Measurements from ENCODE around the gene TMCC1. TPM values are rescaled to one million over a fixed set of nuclear protein-coding genes. Genes with fewer than 3 reads are reported as not detected.

The TMCC1 gene
- total and polyA plus RNA-seq, 7 donors: 12.4 to 55.0 (median 38.1) TPM

GRCh38 chr3:129829640-129830039 is 63.9 kb downstream of the TMCC1 start:
- no peak overlapping the region for H3K4me3 ChIP-seq
- TF ChIP-seq, protein P1, sequence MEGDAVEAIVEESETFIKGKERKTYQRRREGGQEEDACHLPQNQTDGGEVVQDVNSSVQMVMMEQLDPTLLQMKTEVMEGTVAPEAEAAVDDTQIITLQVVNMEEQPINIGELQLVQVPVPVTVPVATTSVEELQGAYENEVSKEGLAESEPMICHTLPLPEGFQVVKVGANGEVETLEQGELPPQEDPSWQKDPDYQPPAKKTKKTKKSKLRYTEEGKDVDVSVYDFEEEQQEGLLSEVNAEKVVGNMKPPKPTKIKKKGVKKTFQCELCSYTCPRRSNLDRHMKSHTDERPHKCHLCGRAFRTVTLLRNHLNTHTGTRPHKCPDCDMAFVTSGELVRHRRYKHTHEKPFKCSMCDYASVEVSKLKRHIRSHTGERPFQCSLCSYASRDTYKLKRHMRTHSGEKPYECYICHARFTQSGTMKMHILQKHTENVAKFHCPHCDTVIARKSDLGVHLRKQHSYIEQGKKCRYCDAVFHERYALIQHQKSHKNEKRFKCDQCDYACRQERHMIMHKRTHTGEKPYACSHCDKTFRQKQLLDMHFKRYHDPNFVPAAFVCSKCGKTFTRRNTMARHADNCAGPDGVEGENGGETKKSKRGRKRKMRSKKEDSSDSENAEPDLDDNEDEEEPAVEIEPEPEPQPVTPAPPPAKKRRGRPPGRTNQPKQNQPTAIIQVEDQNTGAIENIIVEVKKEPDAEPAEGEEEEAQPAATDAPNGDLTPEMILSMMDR (IDR thresholded peaks at IDR 0.05): peak; percentile 72
- peak overlapping the region; percentile 50 for H3K27ac ChIP-seq
- DNase-seq (peak in 1 of 2 donors; percentile 23), ATAC-seq (peak; percentile 79 to 85 (median 82))
- peaks cover 0 to 8% of the 10 kb centered on the region in 2 donors for H3K36me3 ChIP-seq (ENCODE audit: insufficient read depth in 1 of 2, low read depth in 1 of 2)
- intact Hi-C loops (cut with DNase I): loop anchor here (1.0 to 5.0 kb wide), 7 partner anchors 63 to 339 kb away; partner anchors contain the start of gene TMCC1 (in 1 of the 2)
- H3K27me3 ChIP-seq (ENCODE audit: insufficient read depth in 3 of 3, low read length in 2 of 3): no peaks in the 10 kb centered on the region
- H3K9me3 ChIP-seq: no peaks in the 10 kb centered on the region
- H3K4me1 ChIP-seq: peaks cover 57% of the 10 kb centered on the region

GRCh38 chr3:129827765-129828164 is 65.7 kb downstream of the TMCC1 start:
- 57 to 71% (median 59%) methylated on average over 7 of the region's 7 CpGs for WGBS, 3 donors
- no peak for DNase-seq
- TF ChIP-seq, protein P1 (IDR thresholded peaks at IDR 0.05): no peak
- ATAC-seq: no peak
- peaks cover 54% of the 10 kb centered on the region for H3K4me1 ChIP-seq
- H3K36me3 ChIP-seq (ENCODE audit: insufficient read depth in 1 of 2, low read depth in 1 of 2): peaks cover 0 to 8% of the 10 kb centered on the region in 2 donors
- H3K4me3 ChIP-seq: no peak overlapping the region
- no peaks in the 10 kb centered on the region for H3K27me3 ChIP-seq (ENCODE audit: insufficient read depth in 3 of 3, low read length in 2 of 3)
- no peak overlapping the region for H3K27ac ChIP-seq
- intact Hi-C loops (cut with DNase I): loop anchor here (2.0 to 5.0 kb wide), 4 partner anchors 110 to 337 kb away; no protein-coding TSS in a partner anchor
- no peaks in the 10 kb centered on the region for H3K9me3 ChIP-seq

GRCh38 chr3:129824926-129825541 is 68.5 kb downstream of the TMCC1 start:
- Histone ChIP-seq H3K27me3 (ENCODE audit: insufficient read depth in 3 of 3, low read length in 2 of 3) (no peaks in the 10 kb centered on the region), H3K36me3 (ENCODE audit: insufficient read depth in 1 of 2, low read depth in 1 of 2) (peaks cover 0 to 20% of the 10 kb centered on the region in 2 donors), H3K9me3 (no peaks in the 10 kb centered on the region), H3K27ac (no peak overlapping the region), H3K4me3 (no peak overlapping the region), H3K4me1 (peaks cover 34% of the 10 kb centered on the region)
- intact Hi-C loops (cut with DNase I): loop anchor here (1.0 to 5.0 kb wide), 5 partner anchors 112 to 333 kb away; no protein-coding TSS in a partner anchor
- ATAC-seq (peak in 3 of 4 donors; percentile 56 to 72 (median 70)), DNase-seq (no peak)
- TF ChIP-seq, protein P1 (IDR thresholded peaks at IDR 0.05): peak; percentile 72
- 51 to 61% (median 56%) methylated on average over 3 of the region's 3 CpGs for WGBS, 3 donors

GRCh38 chr3:129822679-129823078 is 70.8 kb downstream of the TMCC1 start:
- no peak for ATAC-seq
- Histone ChIP-seq H3K9me3 (no peaks in the 10 kb centered on the region), H3K4me3 (no peak overlapping the region), H3K27ac (no peak overlapping the region), H3K27me3 (ENCODE audit: insufficient read depth in 3 of 3, low read length in 2 of 3) (no peaks in the 10 kb centered on the region), H3K36me3 (ENCODE audit: insufficient read depth in 1 of 2, low read depth in 1 of 2) (peaks cover 0 to 19% of the 10 kb centered on the region in 2 donors), H3K4me1 (peaks cover 27% of the 10 kb centered on the region)
- no peak for DNase-seq
- TF ChIP-seq, protein P1 (IDR thresholded peaks at IDR 0.05): no peak
- 89 to 95% (median 92%) methylated on average over 1 of the region's 1 CpG for WGBS, 3 donors
- intact Hi-C loops (cut with DNase I): no loop called here

Measured in psoas muscle (tissue), 8 donors.